ENCODE results near the gene RAC3.

DNA sequence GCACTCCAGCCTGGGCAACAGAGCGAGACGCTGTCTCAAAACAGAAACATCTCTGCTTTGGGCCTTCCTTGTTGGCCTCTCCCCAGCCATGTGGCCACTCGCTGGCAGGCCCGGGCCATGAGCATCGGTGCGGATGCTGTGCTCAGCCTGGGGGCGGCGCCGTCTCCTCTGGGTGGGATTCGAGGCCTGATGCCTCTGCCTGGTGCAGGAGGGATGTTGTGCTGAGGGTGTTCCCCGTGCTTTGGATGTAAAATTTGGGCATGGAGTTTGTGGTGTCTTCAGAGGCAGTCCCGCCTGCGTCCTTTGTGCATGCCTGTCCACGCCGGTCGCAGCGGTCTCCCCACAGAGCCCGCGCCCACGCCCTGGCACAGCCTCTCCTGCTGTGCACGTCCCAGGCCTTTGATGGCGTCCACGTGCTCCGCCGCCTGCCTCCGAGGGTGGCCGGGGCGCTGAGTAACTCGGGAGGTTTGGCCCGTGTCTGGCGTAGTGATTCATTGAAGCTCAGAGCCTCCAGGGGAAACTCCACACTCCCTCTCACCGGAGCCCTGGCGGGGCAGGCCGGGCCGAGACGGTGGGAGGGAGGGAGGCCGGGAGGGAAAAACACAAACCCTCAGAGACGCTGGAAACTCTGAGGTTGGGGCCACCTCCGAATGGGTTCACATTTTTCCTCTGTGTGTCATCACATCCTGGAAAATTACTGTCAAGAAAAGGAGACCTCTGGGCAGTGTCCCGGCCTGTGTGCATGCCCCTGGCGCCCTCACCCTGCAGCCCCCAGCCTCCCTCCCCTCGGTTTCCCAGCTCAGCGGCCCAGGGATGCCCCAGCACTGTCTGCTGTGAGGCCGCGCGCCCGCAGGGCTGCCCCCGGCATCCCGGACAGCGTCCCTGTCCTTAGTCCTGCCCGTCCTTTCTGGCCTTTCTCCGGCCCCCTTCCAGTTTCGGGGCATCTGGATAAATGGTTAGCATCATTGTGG is 27.8 kb upstream of the RAC3 start:
- TF ChIP-seq, protein P1, sequence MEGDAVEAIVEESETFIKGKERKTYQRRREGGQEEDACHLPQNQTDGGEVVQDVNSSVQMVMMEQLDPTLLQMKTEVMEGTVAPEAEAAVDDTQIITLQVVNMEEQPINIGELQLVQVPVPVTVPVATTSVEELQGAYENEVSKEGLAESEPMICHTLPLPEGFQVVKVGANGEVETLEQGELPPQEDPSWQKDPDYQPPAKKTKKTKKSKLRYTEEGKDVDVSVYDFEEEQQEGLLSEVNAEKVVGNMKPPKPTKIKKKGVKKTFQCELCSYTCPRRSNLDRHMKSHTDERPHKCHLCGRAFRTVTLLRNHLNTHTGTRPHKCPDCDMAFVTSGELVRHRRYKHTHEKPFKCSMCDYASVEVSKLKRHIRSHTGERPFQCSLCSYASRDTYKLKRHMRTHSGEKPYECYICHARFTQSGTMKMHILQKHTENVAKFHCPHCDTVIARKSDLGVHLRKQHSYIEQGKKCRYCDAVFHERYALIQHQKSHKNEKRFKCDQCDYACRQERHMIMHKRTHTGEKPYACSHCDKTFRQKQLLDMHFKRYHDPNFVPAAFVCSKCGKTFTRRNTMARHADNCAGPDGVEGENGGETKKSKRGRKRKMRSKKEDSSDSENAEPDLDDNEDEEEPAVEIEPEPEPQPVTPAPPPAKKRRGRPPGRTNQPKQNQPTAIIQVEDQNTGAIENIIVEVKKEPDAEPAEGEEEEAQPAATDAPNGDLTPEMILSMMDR (IDR thresholded peaks at IDR 0.05; ENCODE audit: insufficient read depth, low read length, poor library complexity, severe bottlenecking) = no peak
- TF ChIP-seq EZH2phosphoT487 (conservative IDR thresholded peaks at IDR 0.05; ENCODE audit: low read length) = no peak
